IPS-18a (cell line): ENCODE results near the gene NPR3.

ENCODE experiments used
- H3K27ac ChIP-seq: one replicate; pipeline ENCODE4 v1.5.1; 2013; ENCODE audit warnings: low read length
- H3K27me3 ChIP-seq: one replicate; pipeline ENCODE4 v1.6.1; 2013; ENCODE audit warnings: mild to moderate bottlenecking, low read length; ENCODE audit not compliant: control insufficient read depth, insufficient read depth
- H3K36me3 ChIP-seq: one replicate; pipeline ENCODE4 v1.6.1; 2013; ENCODE audit warnings: low read depth, low read length; ENCODE audit not compliant: control insufficient read depth
- H3K4me1 ChIP-seq: one replicate; pipeline ENCODE4 v1.6.1; 2013; ENCODE audit warnings: low read depth, low read length; ENCODE audit not compliant: control insufficient read depth
- H3K4me3 ChIP-seq: one replicate; pipeline ENCODE4 v1.5.1; 2013; ENCODE audit warnings: low read length
- H3K9ac ChIP-seq: one replicate; pipeline ENCODE4 v1.6.1; 2013; ENCODE audit warnings: mild to moderate bottlenecking, low read length, moderate library complexity
- H3K9me3 ChIP-seq: one replicate; pipeline ENCODE4 v1.6.1; 2013; ENCODE audit warnings: low read depth, low read length; ENCODE audit not compliant: control insufficient read depth

Gene NPR3

DNA sequence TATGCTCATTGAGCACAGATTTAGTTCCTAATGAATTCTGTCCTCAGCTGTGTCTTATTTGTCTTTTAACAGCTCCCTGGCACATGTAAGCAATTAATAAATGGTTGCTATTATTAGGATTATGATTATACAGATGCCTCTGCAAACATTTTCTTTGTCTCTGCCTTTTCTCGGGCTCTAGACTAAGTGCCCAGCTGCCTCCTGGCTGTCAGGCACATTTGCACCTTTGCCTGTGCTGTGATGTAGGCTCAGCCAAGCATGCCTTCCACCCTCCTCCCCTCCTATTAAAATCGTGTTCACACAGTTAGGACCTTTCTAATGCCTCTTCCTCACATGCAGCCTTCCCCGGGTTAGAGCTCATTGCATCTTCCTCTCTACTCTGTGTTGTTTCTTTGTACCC lies 25.7 kb downstream of the NPR3 start:
- Histone ChIP-seq H3K9me3 (no peaks in the 10 kb centered on the region), H3K9ac (no peak overlapping the region), H3K4me1 (no peaks in the 10 kb centered on the region), H3K27me3 (no peaks in the 10 kb centered on the region), H3K27ac (no peak overlapping the region), H3K4me3 (no peak overlapping the region), H3K36me3 (no peaks in the 10 kb centered on the region)

DNA sequence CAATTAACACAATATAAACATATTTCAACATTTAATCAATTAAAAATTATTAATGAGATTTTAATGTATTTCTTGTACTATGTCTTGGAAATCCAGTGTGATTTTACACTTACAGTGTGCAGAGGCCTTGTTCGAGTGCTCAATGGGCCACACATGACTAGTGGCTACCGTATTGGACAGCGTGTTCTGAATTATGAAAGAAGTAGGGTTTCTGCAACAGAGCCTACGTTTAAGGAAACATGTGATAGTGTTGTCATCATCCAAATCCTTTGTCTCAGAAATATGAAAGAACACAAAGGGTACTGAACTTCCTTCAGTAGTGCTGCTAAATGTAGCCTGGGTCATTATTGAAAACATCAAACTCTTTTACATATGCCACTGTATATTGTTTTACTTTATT lies 29.5 kb downstream of the NPR3 start:
- H3K36me3 ChIP-seq, result no peaks in the 10 kb centered on the region
- no peaks in the 10 kb centered on the region for H3K4me1 ChIP-seq
- H3K9ac ChIP-seq, result no peak overlapping the region
- H3K27ac ChIP-seq, result no peak overlapping the region
- no peak overlapping the region for H3K4me3 ChIP-seq
- no peaks in the 10 kb centered on the region for H3K27me3 ChIP-seq
- no peaks in the 10 kb centered on the region for H3K9me3 ChIP-seq

DNA sequence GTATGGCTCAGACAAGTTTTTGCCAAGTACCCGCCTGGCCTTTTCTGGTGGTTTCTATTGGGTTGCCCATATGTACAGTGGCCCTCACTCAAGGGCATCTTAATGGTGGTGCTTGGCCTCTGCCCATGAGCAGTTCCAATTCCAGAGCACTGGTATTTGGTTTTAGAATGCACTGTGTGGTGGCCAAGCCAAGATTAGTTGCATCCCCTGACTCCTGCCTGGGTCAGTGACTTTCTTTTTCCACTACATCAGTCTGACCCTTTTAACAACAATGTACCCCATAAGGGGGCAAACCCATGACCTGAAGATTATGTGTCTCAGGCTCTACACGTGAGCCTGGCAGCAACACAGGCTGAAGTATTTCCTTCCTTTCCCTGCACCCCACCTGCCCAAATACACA lies 34.2 kb downstream of the NPR3 start:
- Histone ChIP-seq H3K9ac (no peak overlapping the region), H3K36me3 (no peaks in the 10 kb centered on the region), H3K4me3 (no peak overlapping the region)

DNA sequence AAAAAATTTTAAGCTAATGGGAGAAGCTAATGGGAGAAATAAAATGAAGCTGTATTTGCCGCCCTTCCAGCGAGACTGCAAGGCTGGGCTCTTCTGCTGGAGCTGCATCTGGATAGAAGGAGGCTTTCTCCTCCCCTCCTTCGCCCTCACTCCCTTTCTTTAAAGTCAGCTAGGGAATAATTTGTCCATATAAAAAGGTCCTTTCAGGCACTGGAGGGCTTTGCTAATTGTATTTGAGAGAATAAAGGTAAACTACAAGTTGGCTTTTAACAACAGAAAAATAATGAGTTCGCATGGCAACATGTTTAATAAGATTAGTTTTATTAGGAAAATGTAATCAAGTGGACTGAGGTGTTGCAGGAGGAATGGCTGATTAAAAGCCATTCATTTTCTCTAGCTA lies 41.3 kb downstream of the NPR3 start:
- Histone ChIP-seq H3K36me3 (no peaks in the 10 kb centered on the region), H3K27ac (no peak overlapping the region), H3K9me3 (no peaks in the 10 kb centered on the region), H3K4me1 (no peaks in the 10 kb centered on the region), H3K9ac (no peak overlapping the region), H3K4me3 (no peak overlapping the region), H3K27me3 (no peaks in the 10 kb centered on the region)

More for the DNA sequence above, 34.2 kb downstream of the NPR3 start:
- Histone ChIP-seq H3K27ac (no peak overlapping the region), H3K9me3 (no peaks in the 10 kb centered on the region), H3K4me1 (no peaks in the 10 kb centered on the region), H3K27me3 (no peaks in the 10 kb centered on the region)

DNA sequence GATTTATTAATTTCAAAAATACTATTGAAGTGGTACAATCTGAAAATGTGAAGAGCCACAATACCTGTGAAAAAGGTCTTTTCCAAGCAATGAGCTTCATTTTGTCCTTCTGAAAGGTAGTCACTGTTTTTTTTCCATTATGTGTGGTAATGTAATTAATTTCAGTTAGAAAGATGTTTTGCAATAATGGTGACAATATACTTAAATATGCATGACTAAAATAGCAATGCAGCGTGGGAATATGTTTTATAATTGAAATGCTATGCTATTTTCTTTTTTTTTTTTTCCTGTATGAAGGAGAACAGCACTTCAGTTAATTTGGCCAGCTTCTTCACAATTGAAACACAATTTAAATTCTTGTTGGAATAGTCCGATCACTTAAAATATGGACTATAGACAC lies 41.9 kb downstream of the NPR3 start:
- H3K27me3 ChIP-seq, result no peaks in the 10 kb centered on the region
- H3K4me3 ChIP-seq, result no peak overlapping the region
- H3K9me3 ChIP-seq, result no peaks in the 10 kb centered on the region
- no peaks in the 10 kb centered on the region for H3K36me3 ChIP-seq
- H3K9ac ChIP-seq, result no peak overlapping the region
- H3K4me1 ChIP-seq, result no peaks in the 10 kb centered on the region
- H3K27ac ChIP-seq, result no peak overlapping the region

DNA sequence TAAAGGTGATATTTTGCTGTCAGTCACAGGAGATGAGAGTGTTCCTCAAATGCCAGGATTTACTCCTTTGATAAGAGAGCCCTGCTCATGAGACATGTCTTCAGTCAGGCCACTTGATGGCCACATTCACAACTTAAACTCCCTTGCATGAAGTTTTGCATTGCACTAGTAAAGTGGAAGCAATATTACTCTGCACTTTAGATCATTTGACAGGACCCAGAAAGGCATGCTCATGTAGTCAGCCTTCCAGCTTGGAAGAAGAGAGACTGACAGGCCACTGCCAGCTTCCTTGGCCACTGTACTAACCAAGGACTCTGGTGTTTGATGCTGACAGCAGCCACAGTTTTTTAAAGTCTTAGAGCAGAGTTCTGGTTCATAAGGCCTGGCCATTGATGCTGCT lies 42.6 kb downstream of the NPR3 start:
- H3K4me3 ChIP-seq, result no peak overlapping the region
- H3K4me1 ChIP-seq, result no peaks in the 10 kb centered on the region
- no peaks in the 10 kb centered on the region for H3K36me3 ChIP-seq
- H3K9me3 ChIP-seq, result no peaks in the 10 kb centered on the region
- H3K9ac ChIP-seq, result no peak overlapping the region
- H3K27ac ChIP-seq, result no peak overlapping the region
- H3K27me3 ChIP-seq, result no peaks in the 10 kb centered on the region

DNA sequence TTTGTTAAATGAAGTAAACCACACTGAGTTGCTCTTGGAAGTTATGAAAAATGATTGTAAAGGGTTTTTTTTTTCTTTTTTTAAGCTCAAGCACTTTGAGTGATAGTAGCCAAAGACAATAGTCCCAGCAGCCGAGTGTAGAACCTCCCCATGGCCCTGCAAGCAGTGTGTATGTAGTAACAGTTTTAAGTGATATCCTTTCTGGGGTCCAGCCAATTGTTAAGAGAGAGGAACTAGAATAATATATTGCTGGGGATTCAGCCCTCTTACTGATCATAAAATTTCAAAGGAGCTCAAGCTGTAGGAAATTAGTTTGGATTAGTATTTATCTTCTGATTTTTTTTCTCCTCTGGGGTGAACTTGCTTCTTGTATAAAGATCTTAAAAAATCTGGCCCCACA lies 43.2 kb downstream of the NPR3 start:
- Histone ChIP-seq H3K27ac (no peak overlapping the region), H3K9ac (no peak overlapping the region), H3K4me3 (no peak overlapping the region), H3K36me3 (no peaks in the 10 kb centered on the region), H3K4me1 (no peaks in the 10 kb centered on the region), H3K9me3 (no peaks in the 10 kb centered on the region), H3K27me3 (no peaks in the 10 kb centered on the region)

DNA sequence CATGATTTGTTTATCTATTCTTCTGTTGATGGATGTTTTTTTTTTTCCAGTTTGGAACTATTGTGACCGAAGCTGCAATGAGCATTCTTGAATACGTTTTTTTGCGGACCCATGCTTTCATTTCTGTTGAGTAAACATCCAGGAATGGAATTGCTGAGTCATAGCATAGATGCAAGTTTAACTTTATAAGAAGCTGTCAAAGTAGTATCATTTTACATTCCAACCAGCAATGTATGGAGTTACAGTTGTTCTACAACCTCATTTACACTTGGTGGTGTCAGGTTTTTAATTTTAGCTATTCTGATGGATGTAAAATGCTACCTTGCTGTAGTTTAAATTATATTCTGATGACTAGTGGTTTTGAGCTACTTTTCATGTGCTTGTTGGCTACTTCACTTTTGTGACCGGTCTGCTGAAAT lies 49.0 kb downstream of the NPR3 start:
- no peak overlapping the region for H3K9ac ChIP-seq
- no peak overlapping the region for H3K4me3 ChIP-seq
- H3K36me3 ChIP-seq, result no peaks in the 10 kb centered on the region
- no peaks in the 10 kb centered on the region for H3K9me3 ChIP-seq
- H3K4me1 ChIP-seq, result no peaks in the 10 kb centered on the region
- no peak overlapping the region for H3K27ac ChIP-seq
- no peaks in the 10 kb centered on the region for H3K27me3 ChIP-seq

DNA sequence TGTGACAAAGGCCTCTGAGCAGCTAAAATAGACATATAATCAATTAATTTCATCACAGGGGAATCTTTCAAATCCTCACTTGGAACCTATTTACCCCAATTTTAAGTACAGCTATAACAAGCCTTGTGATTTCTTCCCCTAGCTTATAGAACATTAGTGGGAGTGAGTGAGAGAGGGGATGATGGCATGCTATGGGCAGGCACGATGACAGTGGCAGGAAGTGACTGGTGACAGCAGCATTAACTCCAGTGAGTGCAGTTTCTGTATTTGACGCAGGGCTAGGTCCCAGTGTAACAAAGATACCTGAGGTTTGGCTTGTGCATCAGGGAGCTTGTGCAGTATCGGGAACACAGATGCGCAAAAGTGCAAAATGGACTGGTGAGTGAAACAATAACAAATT lies 54.1 kb downstream of the NPR3 start:
- H3K9me3 ChIP-seq, result no peaks in the 10 kb centered on the region
- H3K9ac ChIP-seq, result no peak overlapping the region
- H3K27ac ChIP-seq, result no peak overlapping the region
- no peaks in the 10 kb centered on the region for H3K36me3 ChIP-seq
- no peaks in the 10 kb centered on the region for H3K4me1 ChIP-seq
- no peak overlapping the region for H3K4me3 ChIP-seq
- no peaks in the 10 kb centered on the region for H3K27me3 ChIP-seq

GRCh38 chr5:32767948-32768467 lies 56.9 kb downstream of the NPR3 start:
- no peaks in the 10 kb centered on the region for H3K9me3 ChIP-seq
- H3K27me3 ChIP-seq, result no peaks in the 10 kb centered on the region
- no peaks in the 10 kb centered on the region for H3K36me3 ChIP-seq
- no peak overlapping the region for H3K27ac ChIP-seq
- H3K4me1 ChIP-seq, result no peaks in the 10 kb centered on the region
- no peak overlapping the region for H3K4me3 ChIP-seq
- H3K9ac ChIP-seq, result no peak overlapping the region

GRCh38 chr5:32769711-32770110 lies 58.6 kb downstream of the NPR3 start:
- Histone ChIP-seq H3K36me3 (no peaks in the 10 kb centered on the region), H3K9ac (no peak overlapping the region), H3K4me1 (no peaks in the 10 kb centered on the region), H3K27ac (no peak overlapping the region), H3K9me3 (no peaks in the 10 kb centered on the region), H3K4me3 (no peak overlapping the region), H3K27me3 (no peaks in the 10 kb centered on the region)

- H3K36me3 ChIP-seq, result no peaks in the 10 kb centered on the region
- H3K9me3 ChIP-seq, result no peaks in the 10 kb centered on the region
- H3K4me1 ChIP-seq, result no peaks in the 10 kb centered on the region
- H3K9ac ChIP-seq, result no peak overlapping the region
- H3K27me3 ChIP-seq, result no peaks in the 10 kb centered on the region
- H3K27ac ChIP-seq, result no peak overlapping the region
- no peak overlapping the region for H3K4me3 ChIP-seq
Observed at GRCh38 chr5:32770444-32770843, 59.3 kb downstream of the NPR3 start.
